ENCODE data around the gene CASR.
"Not testable (repeated sequence)": the region's sequence is repeated elsewhere in the genome, so short reads cannot be mapped to it uniquely, and the experiment has no call there.

Gene CASR, protein sequence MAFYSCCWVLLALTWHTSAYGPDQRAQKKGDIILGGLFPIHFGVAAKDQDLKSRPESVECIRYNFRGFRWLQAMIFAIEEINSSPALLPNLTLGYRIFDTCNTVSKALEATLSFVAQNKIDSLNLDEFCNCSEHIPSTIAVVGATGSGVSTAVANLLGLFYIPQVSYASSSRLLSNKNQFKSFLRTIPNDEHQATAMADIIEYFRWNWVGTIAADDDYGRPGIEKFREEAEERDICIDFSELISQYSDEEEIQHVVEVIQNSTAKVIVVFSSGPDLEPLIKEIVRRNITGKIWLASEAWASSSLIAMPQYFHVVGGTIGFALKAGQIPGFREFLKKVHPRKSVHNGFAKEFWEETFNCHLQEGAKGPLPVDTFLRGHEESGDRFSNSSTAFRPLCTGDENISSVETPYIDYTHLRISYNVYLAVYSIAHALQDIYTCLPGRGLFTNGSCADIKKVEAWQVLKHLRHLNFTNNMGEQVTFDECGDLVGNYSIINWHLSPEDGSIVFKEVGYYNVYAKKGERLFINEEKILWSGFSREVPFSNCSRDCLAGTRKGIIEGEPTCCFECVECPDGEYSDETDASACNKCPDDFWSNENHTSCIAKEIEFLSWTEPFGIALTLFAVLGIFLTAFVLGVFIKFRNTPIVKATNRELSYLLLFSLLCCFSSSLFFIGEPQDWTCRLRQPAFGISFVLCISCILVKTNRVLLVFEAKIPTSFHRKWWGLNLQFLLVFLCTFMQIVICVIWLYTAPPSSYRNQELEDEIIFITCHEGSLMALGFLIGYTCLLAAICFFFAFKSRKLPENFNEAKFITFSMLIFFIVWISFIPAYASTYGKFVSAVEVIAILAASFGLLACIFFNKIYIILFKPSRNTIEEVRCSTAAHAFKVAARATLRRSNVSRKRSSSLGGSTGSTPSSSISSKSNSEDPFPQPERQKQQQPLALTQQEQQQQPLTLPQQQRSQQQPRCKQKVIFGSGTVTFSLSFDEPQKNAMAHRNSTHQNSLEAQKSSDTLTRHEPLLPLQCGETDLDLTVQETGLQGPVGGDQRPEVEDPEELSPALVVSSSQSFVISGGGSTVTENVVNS

DNA sequence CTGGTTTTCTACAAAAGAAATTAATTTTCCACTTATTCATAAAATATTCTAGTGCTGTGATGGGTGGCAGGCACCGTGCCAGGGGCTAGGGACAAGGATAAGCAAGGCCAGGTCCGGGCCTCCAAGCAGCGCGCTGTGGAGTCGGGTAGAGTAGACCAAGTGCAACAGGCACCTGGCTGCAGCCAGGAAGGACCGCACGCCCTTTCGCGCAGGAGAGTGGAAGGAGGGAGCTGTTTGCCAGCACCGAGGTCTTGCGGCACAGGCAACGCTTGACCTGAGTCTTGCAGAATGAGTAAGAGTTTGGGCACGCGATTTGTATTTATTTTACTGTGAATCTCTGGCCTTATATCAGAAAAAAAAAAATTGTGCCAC is at the start of gene CASR:
CASR (plus strand) TSS at position 148 of the 372 bp plus-strand sequence. CDS start 70,522 bp downstream, outside the sequence.
- ATAC-seq, result no peak

DNA sequence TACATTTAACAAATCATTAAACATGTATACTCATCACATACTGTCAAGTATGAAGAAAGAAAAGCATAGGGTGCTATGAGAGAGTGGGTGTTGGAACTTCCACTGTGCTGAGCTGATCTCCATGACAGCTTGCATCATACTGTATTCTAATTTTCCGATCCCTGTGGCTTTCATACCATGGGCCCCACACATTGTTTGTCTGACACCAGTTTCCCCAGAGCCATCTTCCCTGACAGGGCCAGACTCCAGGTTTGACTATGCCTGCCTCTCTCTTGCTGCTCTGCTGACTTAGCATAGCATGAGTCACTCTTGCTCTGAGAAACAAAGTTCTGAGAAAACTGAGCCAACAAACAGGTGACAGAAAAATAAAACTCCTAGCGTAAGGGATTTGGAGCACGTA is 37.0 kb upstream of the CASR start:
- peak; percentile 93 to 95 for ATAC-seq

DNA sequence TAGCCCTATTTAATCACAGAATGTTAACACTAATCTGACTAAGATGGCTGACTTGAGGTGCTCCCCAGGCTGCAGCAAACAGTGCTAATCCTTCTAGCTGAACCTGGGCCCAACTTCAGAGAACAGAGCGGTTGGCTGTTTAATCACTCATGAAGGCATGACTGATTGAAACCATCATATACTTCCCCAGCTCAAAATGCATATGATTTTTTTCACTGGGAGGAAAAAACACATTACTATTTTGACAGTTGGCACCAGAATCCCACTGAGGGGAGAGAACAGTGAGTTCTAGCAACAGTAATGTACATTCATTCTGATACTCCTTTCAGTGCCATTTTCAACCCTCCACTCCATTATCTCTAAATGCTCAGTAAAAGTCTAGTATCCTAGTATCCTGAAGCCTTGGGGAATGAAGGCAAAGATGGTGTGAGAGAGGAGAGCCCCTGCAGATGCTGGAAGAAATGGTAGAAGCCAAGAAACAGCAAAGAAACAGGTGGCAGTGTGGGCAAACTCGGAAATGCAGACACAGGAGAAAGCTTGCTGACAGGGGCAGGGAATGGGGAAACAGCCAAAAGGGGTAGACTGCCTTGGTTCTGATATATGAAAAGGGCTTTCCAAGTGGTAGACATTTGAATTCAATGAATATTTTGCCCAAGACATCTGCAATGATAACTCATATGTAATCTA is 34.4 kb upstream of the CASR start:
- no peak for ATAC-seq

DNA sequence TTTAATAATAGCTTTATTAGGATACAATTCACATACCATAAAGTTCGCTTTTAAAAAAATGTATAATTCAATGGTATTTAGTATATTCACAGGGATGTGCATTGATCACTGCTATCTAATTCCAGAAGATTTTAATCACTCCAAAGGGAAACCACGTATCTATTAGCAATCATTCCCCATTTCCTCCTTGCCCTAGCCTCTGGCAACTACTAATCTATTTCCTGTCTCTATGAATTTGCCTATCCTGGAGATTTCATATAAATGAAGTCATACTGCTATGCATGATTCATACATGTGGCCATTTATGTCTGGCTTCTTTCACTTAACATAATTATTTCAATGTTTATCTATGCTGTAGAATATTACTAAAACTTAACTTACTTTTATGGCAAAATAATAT is 32.0 kb upstream of the CASR start:
- ATAC-seq, result no peak

DNA sequence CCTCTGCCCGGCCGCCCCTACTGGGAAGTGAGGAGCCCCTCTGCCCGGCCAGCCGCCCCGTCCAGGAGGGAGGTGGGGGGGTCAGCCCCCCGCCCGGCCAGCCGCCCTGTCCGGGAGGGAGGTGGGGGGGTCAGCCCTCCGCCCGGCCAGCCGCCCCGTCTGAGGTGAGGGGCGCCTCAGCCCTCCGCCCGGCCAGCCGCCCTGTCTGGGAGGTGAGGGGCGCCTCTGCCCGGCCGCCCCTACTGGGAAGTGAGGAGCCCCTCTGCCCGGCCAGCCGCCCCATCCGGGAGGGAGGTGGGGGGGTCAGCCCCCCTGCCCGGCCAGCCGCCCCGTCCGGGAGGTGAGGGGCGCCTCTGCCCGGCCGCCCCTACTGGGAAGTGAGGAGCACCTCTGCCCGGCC is 18.5 kb upstream of the CASR start:
- not testable (repeated sequence) for ATAC-seq

DNA sequence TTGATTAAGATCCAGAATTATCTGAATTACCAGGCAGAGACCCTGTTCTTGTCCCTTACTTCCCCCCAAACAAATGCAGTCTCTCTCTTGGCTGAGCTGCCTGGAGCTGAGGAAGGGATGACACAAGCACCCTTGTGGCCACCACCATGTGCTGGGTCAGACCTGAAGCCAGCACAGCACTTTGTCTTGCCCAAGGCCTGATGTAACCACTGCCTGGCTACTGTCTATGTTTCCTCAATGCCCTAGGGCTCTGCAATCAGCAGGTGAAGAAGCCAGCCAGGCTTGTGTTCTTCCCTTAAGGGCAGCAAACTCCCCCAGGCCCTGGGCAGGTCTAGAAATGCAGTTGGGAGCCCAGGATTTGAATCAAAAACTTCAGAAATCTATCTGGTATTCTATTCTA is 15.8 kb upstream of the CASR start:
- ATAC-seq, result no peak

DNA sequence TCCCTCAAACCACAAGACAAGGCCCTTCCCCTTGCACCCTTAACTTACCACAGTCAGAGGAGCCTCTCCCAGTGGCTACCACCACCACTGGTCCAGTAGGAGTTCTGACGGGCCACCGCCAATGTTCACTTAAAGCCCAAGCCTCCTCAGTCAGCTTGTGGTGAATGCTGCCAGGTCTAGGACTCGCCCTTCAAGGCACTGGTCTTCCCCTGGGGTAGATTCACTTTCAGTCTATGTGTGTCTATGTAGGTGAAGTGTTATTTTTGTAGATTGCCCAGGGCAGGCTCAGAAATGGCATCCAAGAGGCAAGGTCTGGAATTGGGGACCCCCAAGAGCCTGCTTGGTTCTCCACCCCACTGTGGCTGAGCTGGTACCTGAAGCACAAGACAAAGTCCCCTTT is 15.4 kb upstream of the CASR start:
- no peak for ATAC-seq

DNA sequence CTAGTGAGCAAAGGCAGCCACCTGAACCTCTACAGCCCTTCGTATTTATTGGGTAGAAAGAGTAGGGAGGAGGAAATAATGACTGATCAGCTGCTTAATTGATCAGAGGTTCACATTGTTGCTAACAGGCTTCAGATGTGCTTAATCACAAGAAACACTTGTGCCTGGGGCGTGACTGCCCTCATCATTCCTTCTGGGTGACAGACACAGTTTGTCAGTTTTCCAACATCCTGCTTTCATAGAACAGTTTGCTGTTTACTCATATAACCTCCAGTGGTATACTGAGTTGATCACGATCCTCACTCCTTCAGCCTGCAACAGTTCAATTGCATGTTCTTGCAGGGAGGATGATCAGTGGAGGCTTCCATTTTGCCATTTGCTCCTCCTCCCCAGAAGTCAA is 13.6 kb upstream of the CASR start:
- no peak for ATAC-seq

DNA sequence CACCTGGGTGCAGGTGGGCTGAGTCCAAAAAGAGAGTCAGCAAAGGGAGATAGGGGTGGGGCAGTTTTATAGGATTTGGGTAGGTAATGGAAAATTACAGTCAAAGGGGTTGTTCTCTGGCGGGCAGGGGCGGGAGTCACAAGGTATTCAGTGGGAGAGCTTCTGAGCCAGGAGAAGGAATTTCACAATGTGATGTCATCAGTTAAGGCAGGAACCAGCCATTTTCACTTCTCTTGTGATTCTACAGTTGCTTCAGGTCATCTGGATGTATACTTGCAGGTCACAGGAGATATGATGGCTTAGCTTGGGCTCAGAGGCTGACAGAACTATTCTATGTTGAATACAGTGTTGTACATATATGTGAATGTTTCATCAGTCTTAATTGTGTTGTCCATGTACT is 12.1 kb upstream of the CASR start:
- ATAC-seq, result not testable (repeated sequence)

DNA sequence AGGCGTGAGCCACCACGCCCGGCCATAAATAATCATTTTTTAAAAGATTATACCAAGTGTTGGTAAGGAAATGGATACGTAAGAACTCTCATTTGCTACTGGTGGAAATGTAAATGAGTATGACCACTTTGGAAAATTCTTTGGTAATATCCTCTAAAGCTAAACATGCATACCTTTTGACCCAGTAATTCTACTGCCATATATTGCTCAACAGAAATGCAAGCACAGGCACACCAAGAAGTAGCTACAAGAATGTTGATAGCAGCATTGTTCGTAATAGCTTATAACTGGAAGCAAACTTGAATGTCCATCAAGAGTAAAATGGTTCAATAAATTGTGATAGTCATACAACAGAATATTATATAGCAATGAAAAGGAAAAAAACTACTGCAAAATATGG is 4.8 kb upstream of the CASR start:
- ATAC-seq, result no peak

DNA sequence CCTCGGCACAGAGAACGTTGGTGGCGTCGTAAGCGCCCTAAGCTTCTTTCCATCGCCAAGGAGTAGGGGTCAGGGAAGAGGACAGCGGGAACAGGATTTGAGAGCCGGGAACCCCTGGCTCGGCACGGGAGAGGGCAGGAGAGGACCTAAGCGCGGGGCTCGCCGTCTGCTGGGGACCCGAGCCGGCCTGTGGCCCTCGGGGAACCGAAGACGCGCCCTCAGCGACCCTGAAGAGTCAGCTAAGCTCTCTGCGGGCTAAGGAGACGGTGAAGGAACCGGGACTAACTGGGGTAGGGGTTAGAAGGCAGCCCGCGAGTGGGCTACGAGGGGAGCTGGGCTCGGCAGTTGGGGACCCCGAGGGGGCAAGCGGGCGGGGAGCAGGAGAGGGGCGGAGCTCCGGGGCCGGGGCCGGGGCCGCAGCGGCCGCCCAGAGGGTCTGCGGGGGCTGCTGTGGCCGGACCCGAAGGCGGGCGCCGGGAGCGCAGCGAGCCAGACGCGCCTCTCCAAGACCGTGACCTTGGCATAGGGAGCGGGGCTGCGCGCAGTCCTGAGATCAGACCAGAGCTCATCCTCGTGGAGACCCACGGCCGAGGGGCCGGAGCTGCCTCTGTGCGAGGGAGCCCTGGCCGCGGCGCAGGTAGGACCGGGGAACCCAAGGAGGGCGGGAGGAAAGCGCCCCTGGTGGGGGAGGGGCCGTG is 574 bp downstream of the CASR start:
- ATAC-seq, result no peak

DNA sequence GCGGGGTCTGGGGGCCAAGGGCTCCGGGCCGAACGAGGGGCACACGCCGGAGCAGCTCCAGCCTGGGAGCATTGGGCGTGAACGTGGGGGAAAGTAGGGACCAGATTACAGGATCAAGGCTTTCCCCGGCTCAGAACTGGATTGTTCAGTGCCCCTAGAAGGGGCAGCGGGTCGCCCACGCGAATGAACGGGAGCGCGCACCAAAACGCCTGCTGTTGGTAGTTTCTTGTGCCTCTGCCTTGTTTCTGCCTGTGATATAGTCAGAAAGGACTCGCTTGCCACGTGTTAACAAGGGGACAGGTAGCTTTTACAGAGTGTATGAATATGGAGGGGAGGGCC is 1.1 kb downstream of the CASR start:
- no peak for ATAC-seq

DNA sequence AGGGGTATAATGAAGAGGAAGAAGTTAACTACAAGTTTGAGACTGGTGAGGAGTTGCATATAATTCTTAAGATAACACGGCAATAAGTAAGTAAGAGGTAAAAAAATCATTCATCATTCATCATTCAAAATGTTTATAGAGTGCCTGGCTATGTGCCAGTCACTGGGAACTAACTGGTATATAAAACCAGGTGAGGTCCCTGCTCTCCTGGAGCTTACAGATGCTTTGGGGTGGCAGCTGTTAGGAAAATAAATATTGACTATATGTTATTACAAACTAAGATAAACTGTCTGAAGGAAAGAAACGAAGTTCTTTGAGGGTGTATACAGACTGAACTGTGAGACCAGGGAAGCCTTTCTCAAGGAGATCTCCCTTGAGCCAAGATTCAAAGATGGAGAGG is 2.9 kb downstream of the CASR start:
- ATAC-seq, result no peak

DNA sequence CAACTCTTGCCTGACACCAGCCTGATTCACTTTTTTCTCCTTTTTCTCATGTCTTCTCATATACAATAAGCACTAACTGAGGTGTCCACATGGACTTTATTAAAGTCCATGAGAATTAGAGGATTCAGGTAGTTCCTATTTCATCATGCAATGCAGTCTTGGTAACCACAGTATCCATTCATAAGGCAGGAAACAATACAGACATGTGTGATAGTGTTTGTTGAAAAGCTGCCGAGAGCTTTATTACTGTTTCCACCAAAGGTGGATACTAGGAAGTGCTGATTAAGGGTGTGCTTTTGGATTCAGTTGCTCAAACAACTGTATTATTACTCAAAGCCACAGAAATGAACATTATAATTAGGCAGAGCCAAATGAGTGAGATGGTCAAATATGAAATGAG is 5.3 kb downstream of the CASR start:
- no peak for ATAC-seq

DNA sequence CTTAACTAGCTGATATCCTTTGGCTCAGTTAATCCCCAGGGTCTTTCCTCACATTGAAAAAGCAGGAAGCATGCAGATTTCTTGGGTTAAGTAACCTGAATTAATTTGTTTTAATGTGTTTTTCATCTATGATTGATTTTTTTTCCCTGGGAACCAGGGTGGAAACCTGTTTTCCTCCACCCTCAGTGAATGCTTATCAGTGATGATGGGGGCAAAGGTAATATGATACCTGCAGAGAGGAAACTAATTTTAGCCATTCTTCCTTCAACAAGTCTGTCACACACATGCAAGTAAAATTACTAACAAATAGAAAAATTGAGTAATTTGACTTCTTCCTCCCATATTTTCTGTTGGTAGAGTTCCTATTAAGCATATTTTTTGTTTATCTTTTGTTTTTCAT is 5.9 kb downstream of the CASR start:
- ATAC-seq, result no peak

DNA sequence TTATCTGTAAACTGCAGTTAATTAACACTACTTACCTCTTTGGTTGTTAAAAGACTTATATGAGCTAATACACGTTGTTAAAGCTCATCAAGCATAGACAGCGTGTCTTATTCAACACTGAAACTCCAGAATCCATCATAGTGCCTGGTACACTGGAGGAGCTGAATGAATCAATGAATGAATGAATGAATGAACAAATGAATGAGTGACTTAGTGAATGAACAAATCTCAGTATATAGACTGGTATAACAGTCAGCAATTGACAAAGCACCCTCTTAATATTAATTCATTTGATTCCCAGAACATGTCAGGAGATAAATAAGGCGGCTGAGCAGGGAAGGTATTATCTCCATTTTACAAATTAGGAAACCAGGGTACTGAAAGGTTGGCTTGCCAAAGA is 7.1 kb downstream of the CASR start:
- ATAC-seq, result no peak

DNA sequence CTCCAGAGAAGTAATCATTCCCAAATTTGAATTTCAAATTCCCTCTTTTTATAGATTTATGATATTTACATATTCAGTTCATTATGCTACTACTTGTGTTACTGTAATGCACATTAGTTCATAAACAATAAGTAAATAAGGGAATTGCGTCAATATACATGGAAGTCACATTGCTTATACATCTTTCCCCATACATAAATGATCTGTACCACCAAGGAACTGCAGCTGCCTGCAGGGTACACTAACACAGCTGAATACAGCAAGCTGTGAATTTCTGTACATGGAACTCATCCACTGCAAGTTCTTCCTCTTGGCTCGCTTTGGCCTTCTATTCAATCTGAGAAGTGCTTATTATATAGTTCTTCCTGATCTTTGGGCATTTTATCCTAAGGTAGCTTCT is 15.5 kb downstream of the CASR start:
- no peak for ATAC-seq

DNA sequence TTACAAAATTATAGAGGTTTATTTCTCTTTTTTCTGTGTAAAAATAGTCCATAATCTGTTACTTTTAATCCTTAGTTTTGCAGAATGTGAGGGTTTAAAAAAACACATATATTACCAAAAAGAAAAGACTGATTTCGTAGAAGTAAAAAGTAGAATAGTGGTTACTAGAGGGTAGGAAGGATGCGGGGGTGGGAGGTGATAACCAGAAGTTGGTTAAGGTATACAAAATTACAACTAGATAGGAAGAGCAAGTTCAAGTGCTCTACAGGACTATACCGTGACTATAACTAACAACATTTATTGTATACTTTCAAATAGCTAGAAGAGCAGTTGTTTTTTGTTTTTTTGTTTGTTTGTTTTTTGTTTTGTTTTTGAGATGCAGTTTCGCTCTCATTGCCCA is 16.1 kb downstream of the CASR start:
- no peak for ATAC-seq

DNA sequence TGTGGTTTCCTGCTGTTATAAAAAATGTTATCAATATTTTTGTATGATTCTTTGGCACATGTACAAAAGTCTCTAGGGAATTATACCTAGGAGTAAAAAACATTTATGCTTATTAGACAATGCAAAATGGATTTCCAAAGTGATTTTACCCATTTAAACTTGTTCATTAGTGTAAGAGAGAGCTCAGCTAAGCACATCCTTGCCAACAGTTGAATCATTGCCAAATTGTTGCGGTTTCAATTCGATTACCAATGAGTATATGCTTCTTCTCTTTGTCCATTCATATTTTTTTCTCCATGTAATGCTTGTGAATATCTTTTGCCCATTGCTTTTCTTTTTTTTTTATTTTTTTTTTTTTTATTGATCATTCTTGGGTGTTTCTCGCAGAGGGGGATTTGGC is 17.2 kb downstream of the CASR start:
- ATAC-seq, result no peak

DNA sequence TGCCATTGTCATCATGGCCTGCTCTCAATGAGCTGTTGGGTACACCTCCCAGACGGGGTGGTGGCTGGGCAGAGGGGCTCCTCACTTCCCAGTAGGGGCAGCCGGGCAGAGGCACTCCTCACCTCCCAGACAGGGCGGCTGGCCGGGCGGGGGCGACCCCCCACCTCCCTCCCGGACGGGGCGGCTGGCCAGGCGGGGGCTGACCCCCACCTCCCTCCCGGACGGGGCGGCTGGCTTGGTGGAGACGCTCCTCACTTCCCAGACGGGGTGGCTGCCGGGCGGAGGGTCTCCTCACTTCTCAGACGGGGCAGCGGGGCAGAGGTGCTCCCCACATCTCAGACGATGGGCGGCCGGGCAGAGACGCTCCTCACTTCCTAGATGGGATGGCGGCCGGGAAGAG is 18.0 kb downstream of the CASR start:
- ATAC-seq, result not testable (repeated sequence)

DNA sequence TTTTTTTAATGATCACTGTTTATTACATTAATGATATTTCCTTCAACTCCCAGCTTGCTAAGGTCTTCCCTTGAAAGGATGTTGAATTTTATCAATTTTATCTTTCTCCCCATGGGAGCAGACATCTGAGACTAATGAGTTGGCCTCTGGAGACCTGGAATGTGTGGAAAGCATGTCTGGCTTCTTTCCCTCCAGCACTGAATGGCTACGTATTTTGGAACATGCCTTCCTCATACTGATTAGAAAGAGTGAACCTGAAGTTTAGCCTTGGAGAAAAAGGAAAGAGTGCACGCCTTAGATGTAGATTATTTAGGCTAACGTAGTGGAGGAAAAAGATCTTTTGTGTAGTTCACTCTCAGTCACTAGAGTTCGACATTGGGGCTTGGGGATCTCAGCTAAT is 25.1 kb downstream of the CASR start:
- no peak for ATAC-seq

DNA sequence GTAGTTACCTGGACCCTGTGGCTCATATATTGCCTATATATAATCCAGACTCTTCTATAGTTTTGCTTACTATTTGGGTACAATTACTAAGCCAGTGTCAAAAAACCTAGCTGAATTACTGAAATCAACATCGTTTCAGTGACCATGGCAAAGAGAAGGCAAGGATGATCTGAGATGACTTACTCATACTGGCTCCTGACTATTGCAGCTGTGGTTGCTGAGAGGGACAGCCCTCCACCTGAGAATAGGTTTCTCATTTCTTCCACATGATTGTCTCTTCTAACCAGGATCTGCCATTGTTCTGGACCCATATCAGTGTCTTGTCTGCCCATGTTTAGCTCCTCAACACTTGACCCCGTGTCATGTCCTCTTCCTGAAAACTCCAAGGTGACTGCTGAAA is 30.2 kb downstream of the CASR start:
- ATAC-seq, result no peak

DNA sequence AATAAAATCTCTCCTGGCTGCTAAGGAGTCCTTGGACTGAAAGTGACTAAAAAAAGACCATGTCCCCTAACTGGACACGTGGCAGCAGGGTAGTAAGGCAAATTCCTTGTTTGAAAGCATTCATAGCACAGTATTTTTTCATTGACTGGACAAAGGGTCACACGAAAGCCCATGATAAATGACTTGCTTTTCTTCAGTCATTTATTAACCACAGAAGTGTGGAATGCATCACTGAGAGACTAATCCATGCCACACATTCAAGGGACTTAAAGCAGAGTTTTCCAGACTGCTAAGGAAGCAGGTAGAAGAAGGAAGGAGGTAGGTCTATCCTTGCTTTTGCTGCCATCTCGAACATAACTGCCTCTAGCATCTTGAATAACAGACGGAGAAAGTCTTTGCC is 31.2 kb downstream of the CASR start:
- ATAC-seq, result no peak

Measured in activated CD4-positive, CD25-positive, alpha-beta regulatory T cell treated with anti-CD3 and anti-CD28 coated beads, Interleukin-2, amount 50 U/mL, for 24 hours (primary cell).